Suppressor macrophage (primary cell): ENCODE results near the gene RNU6-9.

Experiments used
- DNase-seq, 4 experiments: peaks; one replicate each; pipeline ENCODE4 v3.0.0-alpha.2; 2020 to 2022

RNU6-9 gene

GRCh38 chr19:936175-936546 is 42.9 kb downstream of the RNU6-9 start:
- DNase-seq: no peak

GRCh38 chr19:937259-937694 is 44.0 kb downstream of the RNU6-9 start:
- peak; percentile 87 to 97 (median 90) for DNase-seq

DNA sequence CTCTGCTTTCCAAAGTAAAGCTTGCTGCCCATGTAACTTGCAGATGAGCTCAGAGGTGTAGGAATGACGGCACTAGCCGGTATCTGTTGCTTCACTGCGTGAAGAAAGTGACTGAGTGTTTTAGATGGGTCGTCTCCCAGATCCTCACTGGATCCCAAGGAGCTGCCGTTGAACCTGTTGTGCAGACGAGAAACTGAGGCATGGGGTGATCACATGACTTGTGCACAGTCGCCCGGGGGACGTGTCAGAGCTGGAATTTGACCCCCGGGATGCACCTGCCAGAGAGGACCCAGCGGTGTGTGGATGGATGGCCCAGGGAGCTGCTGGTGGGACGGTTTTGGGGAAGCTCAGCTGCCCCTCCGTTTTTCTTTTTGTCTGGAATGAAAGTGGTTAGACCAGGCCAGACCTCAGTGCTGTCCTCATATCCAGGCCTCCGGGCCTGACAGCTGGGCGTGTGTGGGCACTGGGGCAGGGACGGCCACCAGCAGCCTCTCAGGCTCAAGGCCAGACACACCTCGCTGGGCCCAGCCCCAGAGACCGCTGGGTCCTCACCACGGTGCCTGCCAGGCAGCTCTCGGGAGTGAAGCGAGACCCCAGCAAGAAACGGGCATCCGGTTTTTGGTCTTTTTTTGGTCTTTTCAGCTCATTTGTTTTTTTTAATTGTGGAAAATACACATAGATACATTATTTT is 45.1 kb downstream of the RNU6-9 start:
- DNase-seq: peak in 1 of 4 experiments; percentile 17

- DNase-seq: no peak
Observed at GRCh38 chr19:939439-939838, 46.2 kb downstream of the RNU6-9 start.

GRCh38 chr19:939922-940321 is 46.6 kb downstream of the RNU6-9 start:
- no peak for DNase-seq

GRCh38 chr19:940591-941291 is 47.5 kb downstream of the RNU6-9 start:
- peak; percentile 89 to 94 (median 92) for DNase-seq

- DNase-seq: no peak
Observed at GRCh38 chr19:941292-942132, 48.2 kb downstream of the RNU6-9 start.

DNA sequence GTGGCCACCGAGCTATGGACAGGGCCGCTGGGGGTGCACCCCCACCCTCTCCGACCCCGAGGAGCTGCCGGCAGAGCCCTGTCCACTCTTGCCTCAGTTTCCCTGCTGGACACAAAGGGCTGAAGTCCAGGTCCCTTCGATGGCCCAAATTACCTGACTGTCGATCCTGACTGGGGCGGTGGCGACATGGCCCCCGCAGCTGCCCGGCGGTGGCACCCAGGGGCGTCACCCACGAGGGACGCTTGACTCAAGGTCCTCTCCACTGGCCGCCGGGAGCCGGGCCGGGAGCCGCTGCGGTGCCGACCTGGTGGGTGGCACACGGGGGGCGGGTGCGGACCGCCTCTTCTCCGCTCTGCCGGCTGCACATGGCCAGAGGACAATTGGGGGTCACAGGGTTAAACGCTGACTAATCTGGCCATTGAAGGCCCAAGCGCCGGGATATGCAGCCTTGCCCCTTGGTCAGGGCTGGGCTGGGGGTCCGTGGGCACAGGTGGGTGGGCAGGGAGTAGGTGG is 48.9 kb downstream of the RNU6-9 start:
- no peak for DNase-seq
